PC-3 (cell line): Measurements from ENCODE around the gene GFY. TPM values are rescaled to one million over a fixed set of nuclear protein-coding genes. Genes with fewer than 3 reads are reported as not detected.

ENCODE experiments used
- ATAC-seq: fragments of 200-7000 bp; cut with Tn5 transposase; 2 replicates; pipeline ENCODE4 v1.9.1; 2020; ENCODE audit warnings: mild to moderate bottlenecking, moderate library complexity
- BruUV-seq: library from RNA; stranded (reverse); fragments of 400-500 nt; replicated peaks from 2 replicates; lab custom pipeline; 2021; lab: Mats Ljungman, UMichigan
- CTCF ChIA-PET: fragments of 300-600 bp; sonication (Branson Sonifier 250); formaldehyde crosslinking; loops from one replicate; lab custom pipeline; 2022; ENCODE audit warnings: antibody characterized with exemption; lab: Charles Lee
- POLR2A ChIA-PET: fragments of 300-600 bp; sonication (Branson Sonifier 250); formaldehyde crosslinking; loops from one replicate; lab custom pipeline; 2022; ENCODE audit warnings: antibody characterized with exemption; ENCODE audit not compliant: unreplicated experiment; lab: Charles Lee
- DNase-seq: peaks from one replicate; pipeline ENCODE4 v3.0.0-alpha.2; 2015
- H2AFZ ChIP-seq: fragments of 300-600 bp; sonication (generic); 2 replicates; pipeline ENCODE4 v1.6.0; 2016; ENCODE audit warnings: antibody characterized with exemption, low read length
- H3F3A ChIP-seq: fragments of 300-600 bp; sonication (generic); one replicate; pipeline ENCODE4 v1.6.0; 2017; ENCODE audit warnings: antibody characterized with exemption, low read length, control low read depth, mild to moderate bottlenecking; ENCODE audit not compliant: unreplicated experiment
- H3K27ac ChIP-seq: fragments of 300-600 bp; sonication (generic); 2 replicates; pipeline ENCODE4 v1.5.1; 2016; ENCODE audit warnings: mild to moderate bottlenecking, low read length
- H3K27me3 ChIP-seq: fragments of 300-600 bp; sonication (generic); 2 replicates; pipeline ENCODE4 v1.6.1; 2016; ENCODE audit warnings: low read length, mixed read lengths
- H3K36me3 ChIP-seq: fragments of 300-600 bp; sonication (generic); 2 replicates; pipeline ENCODE4 v1.6.1; 2016; ENCODE audit warnings: low read depth, mixed run types, low read length, mixed read lengths
- H3K4me1 ChIP-seq: fragments of 300-600 bp; sonication (generic); 2 replicates; pipeline ENCODE4 v1.5.1; 2016; ENCODE audit warnings: low read length; ENCODE audit not compliant: insufficient read depth
- H3K4me2 ChIP-seq: fragments of 300-600 bp; sonication (generic); 2 replicates; pipeline ENCODE4 v1.6.0; 2016; ENCODE audit warnings: low read length
- H3K4me3 ChIP-seq: fragments of 300-600 bp; sonication (generic); 2 replicates; pipeline ENCODE4 v1.5.1; 2016; ENCODE audit warnings: mild to moderate bottlenecking, low read length, mixed read lengths
- H3K79me2 ChIP-seq: fragments of 300-600 bp; sonication (generic); 2 replicates; pipeline ENCODE4 v1.6.1; 2017; ENCODE audit warnings: low read length, mixed read lengths
- H3K9ac ChIP-seq: fragments of 300-600 bp; sonication (generic); 2 replicates; pipeline ENCODE4 v1.6.0; 2016; ENCODE audit warnings: mild to moderate bottlenecking, low read length
- H3K9me2 ChIP-seq: fragments of 300-600 bp; sonication (generic); replicated peaks from 2 replicates; pipeline ENCODE4 v1.6.1; 2016; ENCODE audit warnings: mixed run types, low read length, mixed read lengths
- H3K9me3 ChIP-seq: fragments of 300-600 bp; sonication (generic); 2 replicates; pipeline ENCODE4 v1.6.1; 2016; ENCODE audit warnings: low read length, mixed read lengths
- H4K20me1 ChIP-seq: fragments of 300-600 bp; sonication (generic); 2 replicates; pipeline ENCODE4 v1.6.1; 2016; ENCODE audit warnings: low read length, mixed read lengths
- EZH2 ChIP-seq: fragments of 300-600 bp; sonication (generic); IDR thresholded peaks from one replicate; pipeline ENCODE4 v1.6.1; 2017; ENCODE audit warnings: antibody characterized with exemption, mild to moderate bottlenecking, low read length; ENCODE audit not compliant: unreplicated experiment
- EZH2phosphoT487 ChIP-seq: fragments of 300-600 bp; sonication (generic); IDR thresholded peaks from 2 replicates; pipeline ENCODE4 v1.6.1; 2018; ENCODE audit warnings: mild to moderate bottlenecking, antibody characterized with exemption, low read length, borderline replicate concordance
- intact Hi-C: fragments of 100-400 bp; cut with micrococcal nuclease; formaldehyde crosslinking; loops from 2 replicates; pipeline ENCODE4 v1.9.0; 2023
- total RNA-seq: library from RNA; depleted of rRNA; stranded (reverse); fragments of >200 nt; gene quantifications from 2 replicates; pipeline ENCODE4 v1.2.3, GENCODE V29; 2014
- TF ChIP-seq, protein P1 (sequence below): fragments of 300-600 bp; sonication (generic); conservative IDR thresholded peaks from 2 replicates; pipeline ENCODE4 v1.5.1; 2017; ENCODE audit warnings: antibody characterized with exemption, low read depth, mild to moderate bottlenecking, low read length

The GFY gene
- total RNA-seq, 1 experiment from 2014 or later, result not detected

DNA sequence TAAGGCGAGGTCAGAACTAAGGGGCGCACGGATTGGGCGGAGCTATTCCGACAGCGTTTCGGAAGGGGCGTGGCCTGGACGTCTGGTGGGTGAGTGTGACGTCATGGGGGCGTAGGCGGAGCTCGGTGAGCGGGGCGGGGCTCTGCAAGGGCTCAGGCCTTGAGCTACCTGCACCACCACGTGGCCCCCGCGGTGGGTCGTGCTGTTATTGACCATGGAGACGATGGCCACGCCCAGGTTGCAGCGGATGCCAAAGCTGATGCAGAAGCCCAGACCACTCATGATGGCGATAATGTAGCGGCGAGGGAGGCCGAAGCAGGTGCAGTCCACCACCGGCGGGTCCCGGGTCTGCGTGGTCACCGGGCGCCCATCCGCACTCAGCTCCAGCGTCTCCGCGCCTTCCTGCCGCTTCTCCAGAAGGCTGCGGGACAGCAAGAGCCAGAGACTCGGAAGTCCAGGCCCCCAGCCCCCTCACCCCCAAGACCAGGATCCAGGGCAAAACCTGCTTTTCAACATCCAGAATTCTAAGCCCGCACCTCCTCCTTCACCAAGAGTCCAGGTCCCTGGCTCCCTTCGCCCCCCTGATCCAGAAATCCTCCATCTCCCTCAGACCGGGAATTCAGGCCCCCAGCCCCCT is 11.3 kb downstream of the GFY start:
- Histone ChIP-seq H3F3A (no peaks in the 10 kb centered on the region), H3K9me2 (no peaks in the 10 kb centered on the region), H2AFZ (no peak overlapping the region), H3K4me2 (no peak overlapping the region), H3K4me3 (no peak overlapping the region), H4K20me1 (no peaks in the 10 kb centered on the region), H3K4me1 (no peaks in the 10 kb centered on the region), H3K9ac (no peak overlapping the region), H3K27ac (no peak overlapping the region), H3K9me3 (no peaks in the 10 kb centered on the region), H3K27me3 (peaks cover 50% of the 10 kb centered on the region), H3K79me2 (no peaks in the 10 kb centered on the region), H3K36me3 (no peaks in the 10 kb centered on the region)
- no peak for ATAC-seq
- intact Hi-C loops, result no loop called here
- no peak for DNase-seq
- ChIA-PET POLR2A (no interaction called here), CTCF (no interaction called here)
- TF ChIP-seq, protein P1, sequence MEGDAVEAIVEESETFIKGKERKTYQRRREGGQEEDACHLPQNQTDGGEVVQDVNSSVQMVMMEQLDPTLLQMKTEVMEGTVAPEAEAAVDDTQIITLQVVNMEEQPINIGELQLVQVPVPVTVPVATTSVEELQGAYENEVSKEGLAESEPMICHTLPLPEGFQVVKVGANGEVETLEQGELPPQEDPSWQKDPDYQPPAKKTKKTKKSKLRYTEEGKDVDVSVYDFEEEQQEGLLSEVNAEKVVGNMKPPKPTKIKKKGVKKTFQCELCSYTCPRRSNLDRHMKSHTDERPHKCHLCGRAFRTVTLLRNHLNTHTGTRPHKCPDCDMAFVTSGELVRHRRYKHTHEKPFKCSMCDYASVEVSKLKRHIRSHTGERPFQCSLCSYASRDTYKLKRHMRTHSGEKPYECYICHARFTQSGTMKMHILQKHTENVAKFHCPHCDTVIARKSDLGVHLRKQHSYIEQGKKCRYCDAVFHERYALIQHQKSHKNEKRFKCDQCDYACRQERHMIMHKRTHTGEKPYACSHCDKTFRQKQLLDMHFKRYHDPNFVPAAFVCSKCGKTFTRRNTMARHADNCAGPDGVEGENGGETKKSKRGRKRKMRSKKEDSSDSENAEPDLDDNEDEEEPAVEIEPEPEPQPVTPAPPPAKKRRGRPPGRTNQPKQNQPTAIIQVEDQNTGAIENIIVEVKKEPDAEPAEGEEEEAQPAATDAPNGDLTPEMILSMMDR, result no peak
- TF ChIP-seq EZH2phosphoT487 (no peak), EZH2 (no peak)
- BruUV-seq, result no TSS peak

DNA sequence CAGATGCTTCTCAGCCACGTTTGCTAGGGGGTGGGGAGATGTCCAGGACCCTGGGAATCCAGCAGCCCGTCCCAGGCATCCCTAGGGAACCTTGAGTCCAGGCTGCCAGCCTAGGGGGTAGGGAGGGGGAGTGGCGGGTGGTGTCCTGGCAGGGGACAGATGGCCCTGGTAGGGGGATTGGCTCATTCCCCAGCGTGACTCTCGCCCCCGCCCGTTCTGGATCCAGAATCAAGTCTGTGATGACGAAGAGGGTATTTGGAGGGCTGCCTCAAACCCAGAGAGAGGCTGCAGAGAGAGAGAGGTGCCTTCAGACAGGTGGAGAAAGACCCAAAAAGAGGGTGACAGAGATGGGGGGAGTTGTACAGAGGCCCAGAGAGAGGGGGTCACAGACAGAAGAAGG is 12.0 kb downstream of the GFY start:
- Histone ChIP-seq H3K79me2 (no peaks in the 10 kb centered on the region), H3K27me3 (peaks cover 58% of the 10 kb centered on the region), H3K9me2 (no peaks in the 10 kb centered on the region), H3K36me3 (no peaks in the 10 kb centered on the region), H3K27ac (no peak overlapping the region), H4K20me1 (no peaks in the 10 kb centered on the region), H3K9ac (no peak overlapping the region), H3K4me1 (no peaks in the 10 kb centered on the region), H2AFZ (no peak overlapping the region), H3K4me2 (no peak overlapping the region), H3K9me3 (no peaks in the 10 kb centered on the region), H3F3A (no peaks in the 10 kb centered on the region), H3K4me3 (no peak overlapping the region)
- ChIA-PET POLR2A (no interaction called here), CTCF (no interaction called here)
- BruUV-seq, result no TSS peak
- intact Hi-C loops, result no loop called here
- DNase-seq, result no peak
- no peak for ATAC-seq
- no peak for TF ChIP-seq EZH2phosphoT487
- TF ChIP-seq, protein P1, result no peak
- TF ChIP-seq EZH2, result no peak

DNA sequence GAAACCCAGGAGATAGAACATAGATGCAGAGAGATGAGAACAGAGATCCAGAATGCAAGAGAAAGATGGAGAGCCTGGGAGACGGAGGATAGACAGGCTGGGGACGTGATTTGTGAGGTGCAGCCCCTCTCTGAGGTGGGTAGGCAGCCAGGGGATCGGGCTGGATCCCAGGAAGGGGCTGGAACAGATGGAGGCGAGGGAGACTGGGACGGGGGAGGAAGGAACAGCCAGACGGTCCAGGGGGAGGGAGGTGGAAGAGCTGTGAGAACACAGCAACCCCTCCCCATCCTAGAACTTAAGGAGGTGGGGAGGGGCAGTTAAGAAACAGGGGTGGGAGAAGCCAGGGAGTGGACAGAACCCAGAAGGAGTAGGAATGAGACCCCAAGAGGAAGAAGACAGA is 13.1 kb downstream of the GFY start:
- no TSS peak for BruUV-seq
- no peak overlapping the region for H3K9ac ChIP-seq
- H2AFZ ChIP-seq, result no peak overlapping the region
- peaks cover 60% of the 10 kb centered on the region for H3K27me3 ChIP-seq
- no peaks in the 10 kb centered on the region for H3K9me2 ChIP-seq
- no peak overlapping the region for H3K27ac ChIP-seq
- ChIA-PET CTCF (no interaction called here), POLR2A (no interaction called here)
- TF ChIP-seq, protein P1, result no peak
- TF ChIP-seq EZH2 (no peak), EZH2phosphoT487 (no peak)
- H3K4me1 ChIP-seq, result no peaks in the 10 kb centered on the region
- no peak for ATAC-seq
- no peaks in the 10 kb centered on the region for H3F3A ChIP-seq
- H3K9me3 ChIP-seq, result no peaks in the 10 kb centered on the region
- no peak overlapping the region for H3K4me3 ChIP-seq
- DNase-seq, result no peak
- no peaks in the 10 kb centered on the region for H3K79me2 ChIP-seq
- no peak overlapping the region for H3K4me2 ChIP-seq
- no peaks in the 10 kb centered on the region for H4K20me1 ChIP-seq
- intact Hi-C loops, result no loop called here
- H3K36me3 ChIP-seq, result no peaks in the 10 kb centered on the region
